Cerebellar nuclear complex (tissue), 1 donor: ENCODE data around the gene PVALEF.

Experiments
- DNase-seq, 2 experiments: peaks; one replicate each; lab custom pipeline; 2025; lab: John Stamatoyannopoulos, UW

The PVALEF gene

DNA sequence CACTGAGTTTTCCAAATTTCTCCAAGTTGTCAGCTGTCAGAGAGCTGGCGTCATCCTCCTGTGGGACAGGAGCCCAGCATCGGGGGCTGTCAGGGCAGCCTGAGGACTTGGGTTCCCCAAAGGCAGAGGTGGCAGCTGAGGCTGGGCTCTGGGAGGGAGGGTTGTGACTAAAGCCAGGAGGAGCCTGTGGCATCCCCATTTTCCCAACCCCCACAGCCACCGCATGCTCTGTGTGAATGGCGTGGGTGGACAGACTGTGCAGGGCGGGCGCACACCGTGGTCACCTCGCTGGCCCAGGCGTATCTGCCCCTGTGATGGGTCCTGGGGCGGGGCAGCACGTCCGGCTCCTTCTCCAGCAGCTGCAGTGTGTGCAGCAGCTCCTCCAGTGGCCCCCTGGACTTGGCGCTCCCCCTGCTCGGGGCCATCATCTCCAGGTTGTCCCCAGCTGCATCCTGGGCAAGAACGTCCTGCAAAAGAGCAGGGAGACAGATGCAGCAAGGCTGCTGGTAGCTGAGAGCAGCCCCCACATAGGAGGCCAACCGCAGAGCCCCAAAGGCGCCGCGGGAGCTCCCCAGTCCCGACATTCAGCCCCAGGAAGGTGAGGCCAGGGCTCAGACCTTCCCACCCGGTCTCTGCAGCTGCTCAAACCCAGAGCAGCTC lies 32.7 kb downstream of the PVALEF start:
- DNase-seq, result no peak

- no peak for DNase-seq
Measured at GRCh38 chr17:81198826-81199481, 33.6 kb downstream of the PVALEF start.

DNA sequence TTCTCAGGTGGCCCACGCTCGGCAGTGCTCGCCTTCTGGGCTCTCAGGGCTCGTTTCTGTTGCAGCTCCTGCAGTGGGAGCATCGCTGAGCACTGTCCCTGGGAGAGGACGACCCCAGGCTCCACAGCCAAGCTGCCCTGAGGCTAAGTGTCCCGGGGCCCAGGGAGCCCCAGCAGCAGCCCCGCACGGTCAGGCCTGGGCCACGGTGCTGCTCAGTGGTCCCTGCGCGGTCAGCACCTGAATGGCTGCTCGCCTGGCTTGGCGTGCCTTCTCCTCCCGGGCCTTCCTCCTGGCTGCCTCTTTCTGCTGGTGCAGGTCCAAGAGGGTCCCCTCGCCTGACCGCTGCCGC lies 34.1 kb downstream of the PVALEF start:
- DNase-seq, result no peak

- DNase-seq, result no peak
Measured at GRCh38 chr17:81200201-81200600, 34.9 kb downstream of the PVALEF start.

DNA sequence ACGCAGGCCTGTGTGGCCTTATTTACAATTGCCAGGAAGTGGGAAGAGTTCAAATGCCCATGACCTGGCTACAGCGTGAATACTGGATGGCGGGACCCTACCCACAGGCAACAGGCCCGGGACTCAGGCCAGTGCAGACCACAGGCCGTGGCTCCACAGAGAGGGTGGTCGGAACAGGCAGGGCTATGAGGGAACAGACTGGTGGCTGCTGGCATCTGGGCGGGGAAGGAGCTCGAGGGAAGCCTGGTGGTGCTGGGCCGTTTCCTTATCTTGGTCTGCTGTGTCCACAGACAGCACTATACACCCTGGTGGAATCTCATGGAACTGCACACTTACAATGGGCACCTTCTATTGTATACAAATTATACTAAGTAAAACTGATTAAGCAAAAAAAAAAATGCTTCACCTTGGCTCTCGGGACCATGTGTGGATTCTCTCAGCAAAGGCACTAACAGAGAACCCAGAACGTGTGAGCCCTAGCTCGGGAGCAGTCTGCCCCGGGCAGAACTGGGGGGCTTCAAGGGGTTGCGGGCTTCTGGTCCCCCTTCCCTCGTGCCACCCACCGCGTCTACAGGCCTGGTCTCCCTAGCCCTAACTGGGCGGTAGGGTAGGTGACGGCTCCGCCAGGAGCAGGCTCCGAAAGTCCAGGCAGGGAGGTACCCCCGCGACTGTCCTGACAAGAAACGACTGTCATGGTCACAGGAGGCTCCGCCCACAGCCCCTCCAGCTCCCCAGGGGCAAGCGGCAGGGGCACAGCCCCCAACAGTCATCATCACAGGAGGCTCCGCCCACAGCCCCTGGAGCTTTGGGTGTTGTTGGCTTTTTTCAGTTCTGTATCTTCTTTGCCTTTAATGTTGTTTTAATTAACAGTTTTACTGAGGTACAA lies 35.6 kb downstream of the PVALEF start:
- peak in 1 of 2 experiments; percentile 11 for DNase-seq

DNA sequence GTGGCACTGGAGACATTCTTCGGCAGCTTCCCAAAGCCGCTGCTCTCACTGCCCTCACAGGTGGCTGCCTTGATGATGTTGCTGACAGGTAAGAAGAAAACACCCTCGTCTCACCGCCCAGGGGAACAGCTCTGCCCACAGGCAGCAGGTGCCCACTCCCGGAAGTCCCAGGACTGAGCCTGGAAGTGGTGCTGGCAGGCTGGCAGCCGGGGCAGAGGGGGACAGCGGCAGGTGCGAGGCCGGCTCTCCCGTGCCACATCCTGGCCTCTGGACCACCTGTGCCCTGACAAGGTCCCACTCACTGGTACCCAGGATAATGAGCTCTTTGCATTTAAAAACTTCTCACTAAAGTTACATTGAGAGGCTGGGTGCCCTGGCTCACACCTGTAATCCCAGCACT lies 37.0 kb downstream of the PVALEF start:
- DNase-seq, result no peak

DNA sequence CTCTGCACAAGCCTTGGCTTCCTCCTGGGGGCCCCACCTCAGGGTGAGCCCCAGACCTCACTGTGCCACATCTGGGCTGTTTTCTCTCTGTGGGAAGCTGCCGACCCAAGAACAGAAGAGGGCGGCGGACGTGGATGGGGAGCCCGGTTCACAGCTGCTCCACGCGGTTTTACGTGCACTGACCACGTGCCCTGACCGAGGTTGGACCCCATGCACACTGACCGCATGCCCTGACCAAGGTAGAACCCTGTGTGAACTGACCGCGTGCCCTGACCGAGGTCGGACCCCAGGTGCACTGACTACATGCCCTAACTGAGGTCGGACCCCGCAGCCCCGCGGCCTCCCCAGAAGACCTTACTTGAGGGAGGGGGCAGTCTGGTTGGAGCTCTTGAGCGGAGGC lies 37.8 kb downstream of the PVALEF start:
- DNase-seq, result no peak

- DNase-seq, result no peak
Measured at GRCh38 chr17:81204578-81204977, 39.3 kb downstream of the PVALEF start.

- DNase-seq, result no peak
Measured at GRCh38 chr17:81206166-81206565, 40.9 kb downstream of the PVALEF start.

GRCh38 chr17:81206657-81207056 lies 41.4 kb downstream of the PVALEF start:
- no peak for DNase-seq

GRCh38 chr17:81207610-81208581 lies 42.6 kb downstream of the PVALEF start:
- no peak for DNase-seq

GRCh38 chr17:81208651-81209050 lies 43.3 kb downstream of the PVALEF start:
- DNase-seq, result no peak

DNA sequence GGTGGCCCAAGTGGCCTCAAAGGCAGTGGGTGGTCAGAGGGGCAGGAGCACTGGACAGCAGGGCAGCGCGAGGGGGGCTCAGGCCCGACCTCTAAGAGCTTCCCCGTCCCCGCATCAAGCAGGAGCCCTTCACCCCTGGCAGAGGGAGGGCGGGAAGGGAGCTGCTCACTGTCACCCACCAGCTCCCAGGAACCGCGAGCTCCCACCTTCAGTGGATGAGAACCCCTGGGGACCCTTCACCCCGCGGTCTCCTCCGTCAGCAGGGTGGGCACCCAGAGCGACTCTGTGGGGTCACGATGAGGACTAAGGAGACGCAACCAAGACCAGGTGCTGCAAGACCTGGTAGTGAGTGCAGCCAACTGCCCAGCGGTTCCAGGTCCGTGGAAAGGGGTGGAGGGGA lies 43.8 kb downstream of the PVALEF start:
- DNase-seq, result no peak

GRCh38 chr17:81210466-81210865 lies 45.2 kb downstream of the PVALEF start:
- DNase-seq, result no peak

DNA sequence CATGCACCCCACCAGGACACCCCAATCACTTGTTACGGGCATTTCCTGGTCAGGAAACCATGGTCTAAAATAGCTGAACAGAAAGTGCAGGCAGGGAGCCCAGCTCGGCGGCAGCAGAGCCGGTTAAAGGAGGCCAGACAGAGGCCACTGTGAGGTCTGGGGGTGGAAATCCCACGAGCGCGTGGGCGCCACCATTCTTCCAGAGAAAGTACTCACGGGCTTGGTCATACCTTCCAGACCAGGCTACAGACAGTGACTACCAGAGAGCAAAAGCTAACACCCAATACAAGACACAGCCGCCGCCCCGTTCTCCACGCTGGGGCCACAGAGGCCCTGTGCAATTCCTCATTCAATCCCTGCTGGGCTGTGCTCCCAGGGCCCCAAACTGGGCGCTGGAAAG lies 45.6 kb downstream of the PVALEF start:
- DNase-seq, result no peak

DNA sequence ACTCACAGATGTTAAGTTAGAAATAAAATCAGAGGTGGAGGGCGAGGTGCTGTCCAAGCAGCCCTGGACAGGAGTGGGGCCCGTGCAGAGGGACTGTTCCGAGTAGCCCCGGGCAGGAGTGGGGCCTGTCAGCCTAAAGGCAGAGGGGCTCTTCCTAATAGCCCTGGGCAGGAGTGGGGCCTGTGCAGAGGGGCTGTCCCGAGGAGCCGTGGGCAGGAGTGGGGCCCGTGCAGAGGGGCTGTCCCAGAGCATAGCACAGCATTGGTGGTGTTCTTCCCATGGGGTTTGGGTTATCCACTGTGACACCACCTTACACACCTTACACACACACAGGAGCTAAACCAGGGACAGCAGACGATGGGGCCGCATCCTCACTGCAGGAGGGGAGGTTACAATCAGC lies 47.1 kb downstream of the PVALEF start:
- no peak for DNase-seq

DNA sequence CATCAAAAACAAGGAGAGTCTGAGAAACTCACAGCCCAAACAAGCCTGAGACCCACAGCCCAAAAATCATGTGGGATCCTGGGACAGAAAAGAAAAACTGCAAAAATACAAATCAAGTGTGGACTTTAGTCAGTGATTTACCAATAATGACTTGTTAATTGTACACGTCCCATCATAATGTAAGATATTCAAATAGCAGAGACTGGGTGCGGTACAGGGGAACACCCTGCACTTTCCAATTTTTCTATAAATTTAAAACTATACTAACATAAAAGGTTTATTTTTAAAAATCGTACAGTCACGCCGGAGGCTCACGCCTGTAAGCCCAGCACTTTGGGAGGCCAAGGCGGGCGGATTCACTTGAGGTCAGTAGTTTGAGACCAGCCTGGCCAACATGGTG lies 48.7 kb downstream of the PVALEF start:
- no peak for DNase-seq

DNA sequence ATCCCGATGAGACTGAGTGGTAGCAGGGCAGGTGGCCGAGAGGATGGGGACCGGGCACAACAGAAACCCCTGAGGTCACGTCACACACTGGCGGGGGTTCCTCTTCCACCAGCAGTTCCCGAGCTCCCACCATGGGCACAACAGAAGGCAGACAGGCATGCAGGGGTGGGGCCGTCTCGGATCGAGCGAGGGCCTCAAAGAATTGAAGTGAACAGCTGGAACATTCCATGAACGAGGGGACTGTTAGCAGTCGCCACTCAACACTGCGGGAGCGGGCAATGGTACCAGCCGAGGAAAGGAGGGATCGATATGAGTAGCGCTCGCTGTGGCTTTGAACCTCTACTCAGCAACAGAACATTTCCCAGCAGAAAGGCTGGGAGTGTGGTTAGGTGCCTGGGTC lies 52.2 kb downstream of the PVALEF start:
- DNase-seq, result no peak

DNA sequence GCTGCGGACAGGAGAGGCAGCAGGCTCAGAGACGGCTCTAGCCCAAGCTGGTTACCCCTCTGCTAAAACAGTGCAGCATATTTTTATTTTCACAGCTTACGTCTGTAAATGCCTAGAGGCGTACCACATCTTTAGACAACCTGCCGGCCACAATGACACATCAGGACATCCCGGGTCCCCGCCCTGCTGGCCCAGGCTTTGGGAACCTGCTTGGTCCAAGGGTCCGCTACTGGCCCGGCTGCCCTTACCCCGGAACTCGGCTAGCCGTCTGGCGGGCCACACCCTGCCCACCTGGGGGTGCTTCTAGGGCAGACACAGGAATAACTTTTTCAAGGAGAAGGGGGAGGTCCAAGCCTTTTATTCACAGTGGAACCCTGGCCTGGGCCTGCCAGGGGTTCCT lies 53.2 kb downstream of the PVALEF start:
- DNase-seq, result no peak

- DNase-seq, result no peak
Measured at GRCh38 chr17:81218991-81219390, 53.7 kb downstream of the PVALEF start.

DNA sequence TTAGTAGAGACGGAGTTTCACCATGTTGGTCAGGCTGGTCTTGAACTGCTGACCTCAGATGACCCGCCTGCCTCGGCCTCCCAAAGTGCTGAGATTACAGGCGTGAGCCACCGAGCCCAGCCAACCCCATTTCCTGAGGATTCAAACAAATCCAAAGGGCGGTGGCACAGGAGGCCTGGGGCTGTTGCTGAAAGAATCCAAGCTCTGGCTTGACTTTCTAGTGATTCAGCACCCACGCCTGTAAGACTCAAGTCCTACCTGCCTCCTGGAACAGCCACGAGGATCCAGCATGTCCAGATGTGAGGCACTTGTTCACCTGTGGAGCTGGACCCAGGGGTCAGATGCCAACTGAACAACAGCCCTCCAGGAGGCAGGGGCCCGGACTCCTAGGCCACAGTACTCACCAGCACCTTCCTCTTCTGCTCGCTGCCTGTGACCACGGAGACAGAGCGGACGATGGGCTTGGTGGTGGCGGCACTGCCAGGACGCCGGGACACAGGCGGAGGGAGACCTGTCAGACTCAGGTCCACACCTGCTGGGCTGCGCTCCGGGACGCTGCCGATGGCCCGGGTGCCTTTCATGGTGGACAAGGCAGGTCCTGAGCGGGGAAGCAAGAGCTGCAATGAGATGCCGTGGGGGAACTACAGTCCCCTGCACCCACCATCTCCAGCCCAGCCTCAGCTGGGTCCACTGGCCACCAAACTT lies 54.3 kb downstream of the PVALEF start:
- DNase-seq, result no peak
